NOMO-1 treated with dmso at 0.1 percent for 144 hours (cell line): ENCODE measurements around the gene UPB1.
A peak's percentile ranks its signal among the peaks of the same experiment; 100 is the strongest.
"Not testable (repeated sequence)": the region's sequence is repeated elsewhere in the genome, so short reads cannot be mapped to it uniquely, and the experiment has no call there.

Experiments used
- DNase-seq: peaks from one replicate; lab custom pipeline; 2025; ENCODE audit not compliant: unreplicated experiment; lab: John Stamatoyannopoulos, UW

Gene UPB1

DNA sequence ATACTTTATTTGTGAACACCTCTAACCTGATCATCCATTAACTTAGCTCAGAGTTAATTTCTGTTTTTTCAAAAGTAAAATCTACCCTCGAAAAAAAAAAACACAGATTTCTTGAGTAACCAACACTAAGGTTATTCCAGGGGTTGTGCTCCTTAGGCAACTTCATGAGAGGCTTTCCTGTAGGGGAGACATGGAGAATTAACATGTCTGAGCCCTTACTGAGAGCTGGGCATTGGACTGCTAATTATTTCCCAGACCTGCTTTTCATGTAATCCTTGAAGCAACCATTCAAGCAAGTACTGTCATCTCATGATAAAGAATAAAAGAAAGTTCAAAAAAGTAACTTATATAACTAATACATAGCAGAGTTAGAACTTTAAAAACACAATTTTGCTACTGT, 13.5 kb upstream of the UPB1 start:
- DNase-seq, result no peak

GRCh38 chr22:24482575-24482974, 12.6 kb upstream of the UPB1 start:
- peak; percentile 89 for DNase-seq

DNA sequence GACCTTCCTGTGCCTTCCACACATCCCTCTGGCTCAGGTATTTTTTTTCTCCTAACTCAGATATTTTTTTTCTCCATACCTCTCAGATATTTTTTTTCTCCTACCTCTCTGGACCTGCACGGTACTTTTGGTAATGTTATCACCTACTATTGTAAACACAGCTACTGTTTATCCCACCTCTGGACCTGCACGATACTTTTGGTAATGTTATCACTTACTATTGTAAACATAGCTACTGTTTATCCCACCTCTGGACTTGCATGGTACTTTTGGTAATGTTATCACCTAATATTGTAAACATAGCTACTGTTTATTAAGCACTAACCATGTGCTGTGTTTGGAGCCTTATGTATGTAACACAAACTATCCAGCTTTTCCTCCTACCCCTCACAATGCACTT, 12.1 kb upstream of the UPB1 start:
- DNase-seq, result no peak

DNA sequence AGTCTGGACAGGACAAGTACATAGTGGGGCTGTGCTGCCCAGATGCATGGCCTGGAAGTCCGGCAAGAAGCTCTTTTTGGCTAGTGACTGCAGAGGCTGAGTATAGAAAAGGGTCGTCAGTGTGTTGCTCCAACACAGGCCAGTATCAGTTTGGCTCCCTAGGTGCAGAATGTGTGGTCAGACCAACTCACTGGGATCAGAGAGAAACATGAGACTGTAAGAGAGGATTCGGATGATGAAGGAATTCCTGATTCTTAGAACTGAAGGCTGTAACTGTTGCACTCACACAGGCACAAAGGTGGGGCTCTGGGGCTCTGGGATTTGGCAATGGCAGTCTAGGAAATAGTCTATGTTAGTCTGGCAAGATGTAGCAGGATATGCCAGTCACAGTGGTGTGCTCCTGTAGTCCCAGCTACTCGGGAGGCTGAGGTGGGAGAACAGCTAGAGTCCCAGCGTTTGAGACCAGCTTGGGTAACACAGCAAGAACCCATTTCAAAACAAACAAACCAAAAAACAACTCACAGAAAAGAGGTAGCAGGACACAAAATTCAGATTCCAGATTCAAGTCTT, 11.1 kb upstream of the UPB1 start:
- no peak for DNase-seq

GRCh38 chr22:24485170-24485569, 10.0 kb upstream of the UPB1 start:
- no peak for DNase-seq

GRCh38 chr22:24485608-24486007, 9.5 kb upstream of the UPB1 start:
- no peak for DNase-seq

DNA sequence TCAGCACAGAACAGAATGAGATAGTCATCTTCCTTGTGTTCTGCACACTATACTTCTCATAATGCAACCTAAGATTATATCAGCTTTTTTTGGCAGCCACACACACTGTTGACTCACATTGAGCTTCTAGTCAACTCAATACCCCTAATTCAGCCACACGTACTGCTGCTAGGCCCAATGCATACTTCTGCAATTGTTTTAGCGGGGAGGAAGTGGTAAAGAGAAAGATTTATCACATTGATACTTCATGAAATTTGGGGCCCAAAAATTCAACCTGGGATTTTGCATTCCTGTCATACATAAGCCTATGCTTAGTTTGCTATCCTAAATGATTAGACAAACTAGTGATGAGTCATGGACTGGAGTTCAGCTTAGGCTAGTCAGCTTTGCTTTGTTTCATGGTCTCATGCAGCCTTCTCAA, 8.6 kb upstream of the UPB1 start:
- DNase-seq, result peak; percentile 74

GRCh38 chr22:24489011-24489410, 6.1 kb upstream of the UPB1 start:
- DNase-seq, result no peak

DNA sequence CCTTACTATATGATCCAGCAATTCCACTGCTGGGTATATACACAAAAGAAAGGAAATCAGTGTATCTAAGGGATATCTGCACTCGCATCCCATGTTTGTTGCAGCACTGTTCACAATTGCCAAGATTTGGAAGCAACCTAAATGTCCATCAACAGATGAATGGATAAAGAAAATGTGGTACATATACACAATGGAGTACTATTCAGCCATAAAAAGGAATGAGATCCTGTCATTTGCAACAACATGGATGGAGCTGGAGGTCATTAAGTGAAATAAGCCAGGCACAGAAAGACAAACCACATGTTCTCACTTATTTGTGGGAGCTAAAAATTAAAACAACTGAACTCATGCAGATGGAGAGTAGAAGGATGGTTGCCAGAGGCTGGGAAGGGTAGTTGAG, 5.7 kb upstream of the UPB1 start:
- not testable (repeated sequence) for DNase-seq

GRCh38 chr22:24492391-24492790, 2.7 kb upstream of the UPB1 start:
- no peak for DNase-seq

DNA sequence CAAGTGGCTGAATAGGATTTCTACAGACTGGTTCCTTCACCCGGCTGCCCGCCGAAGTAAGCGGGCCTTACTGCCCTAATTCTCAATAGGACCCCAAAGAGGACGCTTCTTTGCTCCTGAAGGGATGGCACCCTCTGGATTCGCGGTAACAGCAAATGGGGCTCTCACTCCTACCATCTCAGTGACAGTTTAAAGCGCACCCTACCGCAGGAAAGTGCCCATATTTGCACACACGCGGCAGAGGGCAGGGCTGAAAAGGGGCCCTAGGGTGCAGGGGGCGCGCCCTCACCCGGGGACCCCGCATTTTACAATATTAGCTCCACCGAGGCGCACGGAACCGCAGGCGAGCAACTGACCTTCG, 985 bp upstream of the UPB1 start:
- no peak for DNase-seq

- DNase-seq, result no peak
Measured at GRCh38 chr22:24495365-24495675, 188 bp downstream of the UPB1 start.

DNA sequence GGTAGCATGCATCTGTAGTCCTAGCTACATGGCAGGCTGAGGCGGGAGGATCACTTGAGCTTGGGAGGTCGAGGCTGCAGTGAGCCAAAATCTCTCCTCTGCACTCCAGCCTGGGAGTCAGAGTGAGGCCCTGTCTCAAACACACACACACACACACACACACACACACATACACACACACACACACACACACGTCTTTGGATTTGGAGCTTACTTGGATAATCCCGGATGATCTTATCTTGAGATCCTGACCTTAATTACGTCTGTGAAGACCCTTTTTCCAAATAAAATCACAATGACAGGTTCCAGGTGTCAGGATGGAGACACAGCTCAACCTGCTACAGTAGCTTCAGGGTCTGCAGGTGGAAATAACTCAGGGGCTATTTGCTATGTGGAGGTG, 1.1 kb downstream of the UPB1 start:
- DNase-seq, result no peak

DNA sequence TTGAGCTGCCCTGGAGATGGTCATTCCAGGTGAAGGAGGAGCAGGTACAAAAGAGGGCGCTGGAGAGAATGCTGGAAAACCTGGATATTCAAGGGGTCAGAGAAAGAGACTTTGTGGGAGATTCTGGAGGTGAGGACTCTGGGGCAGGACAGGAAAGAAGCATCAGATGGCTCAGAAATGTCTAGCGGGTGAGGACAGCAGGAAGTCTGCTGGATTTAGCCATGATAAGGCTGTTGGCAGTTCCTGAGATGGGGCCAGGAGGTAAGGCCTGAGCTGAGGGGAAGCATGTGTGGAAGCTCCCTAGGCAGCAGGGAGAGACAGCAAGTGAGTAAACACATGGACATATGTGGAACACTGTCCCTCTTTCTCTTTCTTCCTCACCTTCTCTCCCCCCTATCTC, 1.5 kb downstream of the UPB1 start:
- DNase-seq, result no peak

DNA sequence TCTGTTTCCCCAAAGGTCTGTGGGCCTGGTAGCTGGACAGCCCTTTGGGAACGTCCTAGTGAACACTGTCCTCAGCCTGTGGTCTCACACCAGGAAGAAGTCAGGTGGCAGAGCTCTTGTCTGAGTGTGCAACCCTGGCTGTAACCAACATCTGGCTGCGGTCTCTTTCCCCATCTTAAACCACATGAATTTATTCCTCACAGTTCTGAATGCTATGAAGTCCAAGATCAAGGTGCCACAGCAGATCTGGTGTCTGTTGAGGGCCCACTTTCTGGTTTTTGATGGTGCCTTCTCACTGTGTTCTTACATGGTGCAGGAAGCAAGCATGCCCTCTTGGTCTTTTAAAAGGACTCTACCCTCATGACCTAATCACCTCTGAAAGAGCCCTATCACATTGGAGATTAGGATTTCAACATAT, 2.7 kb downstream of the UPB1 start:
- peak; percentile 36 for DNase-seq

DNA sequence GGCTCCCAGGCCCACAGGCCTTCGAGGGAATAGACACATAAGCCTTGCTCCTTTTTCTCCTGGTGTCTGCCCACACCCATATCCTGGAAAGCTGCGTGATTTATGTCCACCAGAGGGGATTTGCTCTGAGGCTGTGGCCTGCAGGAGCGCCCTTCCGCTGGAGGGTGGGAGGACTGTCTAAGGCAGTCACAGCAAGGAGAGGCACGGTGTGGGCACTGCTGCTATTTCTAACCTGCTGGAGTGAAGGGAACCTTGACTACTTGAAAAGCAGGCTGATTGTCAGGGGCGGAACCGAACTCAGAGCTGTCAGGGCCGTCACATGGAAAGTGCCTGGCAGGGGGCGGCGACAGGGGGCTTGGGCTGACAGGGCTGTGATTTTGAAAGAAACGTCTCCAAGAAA, 3.7 kb downstream of the UPB1 start:
- DNase-seq, result no peak

DNA sequence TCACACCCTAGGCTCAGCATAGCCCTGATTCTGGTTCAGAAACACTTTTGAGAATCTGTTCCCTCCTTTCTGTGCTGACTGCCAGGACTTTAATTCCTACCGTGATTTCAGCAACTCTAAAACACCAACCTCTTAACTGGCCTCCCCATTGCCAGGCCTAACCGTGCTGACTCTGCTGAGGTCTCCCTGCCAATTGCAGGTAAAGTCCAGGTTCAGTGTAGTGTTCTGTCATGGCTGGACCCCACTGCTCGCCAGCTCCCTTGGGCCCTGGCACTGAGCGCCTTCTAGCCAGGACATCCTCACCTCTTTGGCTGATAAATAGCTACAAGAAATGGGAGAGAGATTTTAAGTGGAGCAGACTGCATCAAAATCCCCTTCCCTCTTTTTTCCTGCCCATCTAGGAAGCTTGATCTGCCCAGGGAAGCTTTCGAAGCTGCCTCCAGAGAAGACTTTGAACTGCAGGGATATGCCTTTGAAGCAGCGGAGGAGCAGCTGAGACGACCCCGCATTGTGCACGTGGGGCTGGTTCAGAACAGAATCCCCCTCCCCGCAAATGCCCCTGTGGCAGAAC, 4.7 kb downstream of the UPB1 start:
- DNase-seq, result no peak

DNA sequence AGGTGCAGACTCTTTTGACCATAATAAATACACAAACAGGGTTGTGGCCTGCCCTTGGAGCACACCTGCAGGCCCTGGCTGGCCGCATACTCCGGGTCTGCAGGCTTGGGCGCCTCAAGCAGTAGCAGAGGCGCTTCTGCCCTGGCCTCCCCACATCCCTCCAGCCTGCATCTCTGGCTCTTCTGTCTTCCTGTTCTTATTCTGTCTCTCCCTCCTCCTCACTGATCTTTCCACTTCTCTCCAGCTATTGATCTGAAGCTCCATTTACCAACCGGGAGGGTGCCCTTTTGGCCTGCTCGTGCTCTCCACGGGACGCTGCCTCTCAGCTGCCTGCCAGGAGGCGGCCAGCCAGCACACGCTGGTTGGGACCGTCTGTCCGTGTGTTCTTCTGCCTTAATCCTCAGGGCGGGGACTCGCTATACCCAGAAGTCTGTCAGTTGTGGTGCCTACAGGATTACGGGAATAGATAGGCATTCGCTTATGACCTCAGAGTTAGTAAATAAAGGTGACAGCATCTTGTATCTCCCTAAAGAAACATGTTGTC, 5.2 kb downstream of the UPB1 start:
- DNase-seq, result no peak

DNA sequence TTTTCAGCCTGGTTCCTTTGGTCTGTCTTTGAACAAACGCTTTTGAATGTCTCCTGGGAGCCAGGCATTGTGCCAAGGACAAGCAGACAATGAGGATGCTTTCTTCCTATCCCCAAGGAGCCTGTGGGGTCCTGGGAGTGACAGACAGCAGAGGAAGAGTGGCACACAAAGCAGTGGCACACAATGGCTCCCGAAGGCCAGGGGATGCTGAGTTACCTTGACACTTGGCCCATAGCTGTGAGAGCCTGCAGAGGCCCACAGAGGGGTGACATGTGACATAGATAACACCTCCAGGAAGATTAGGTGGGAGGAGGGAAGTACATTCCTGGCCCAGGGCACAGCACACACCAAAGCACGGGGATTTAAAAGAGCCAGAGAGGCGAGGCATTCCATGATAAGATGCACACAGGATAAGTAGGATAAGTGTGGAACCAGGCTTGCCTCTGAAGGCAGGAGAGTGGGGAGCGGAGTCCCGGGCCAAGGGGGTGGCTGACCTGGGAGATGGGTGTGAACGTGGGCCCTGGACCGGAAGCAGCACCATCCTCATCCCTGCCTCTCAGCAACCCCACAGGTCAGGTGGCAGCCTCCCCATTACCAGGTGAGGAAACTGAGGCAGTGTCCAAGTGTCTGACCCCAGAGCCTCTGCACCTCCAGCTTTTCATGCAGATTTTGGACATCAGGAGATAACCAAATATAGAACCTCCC, 6.3 kb downstream of the UPB1 start:
- no peak for DNase-seq

DNA sequence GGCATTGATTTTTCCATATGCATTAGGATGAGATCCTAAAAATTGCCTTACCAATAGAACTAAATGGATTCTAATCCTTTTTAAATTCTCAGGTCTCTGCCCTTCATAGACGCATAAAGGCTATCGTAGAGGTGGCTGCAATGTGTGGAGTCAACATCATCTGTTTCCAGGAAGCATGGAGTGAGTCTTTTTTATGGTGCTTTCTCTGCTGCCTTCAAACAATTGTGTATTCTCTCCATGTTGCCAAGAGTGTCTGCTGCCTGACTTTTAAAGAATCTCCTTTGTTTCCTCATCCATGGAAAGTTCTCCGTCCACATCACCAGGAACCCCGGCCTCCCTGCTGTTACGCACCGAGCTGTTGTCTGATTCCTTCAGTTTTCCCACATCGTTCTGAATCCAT, 6.9 kb downstream of the UPB1 start:
- no peak for DNase-seq

GRCh38 chr22:24502541-24502940, 7.4 kb downstream of the UPB1 start:
- DNase-seq, result no peak

- peak; percentile 81 for DNase-seq
Measured at GRCh38 chr22:24503137-24503842, 8.2 kb downstream of the UPB1 start.
